HG02840 (cell line): ENCODE results near the gene PLEKHM3.

Experiments
- ATAC-seq: cut with Tn5 transposase; IDR thresholded peaks from one replicate; pipeline ENCODE4 v1.9.1; 2021; ENCODE audit warnings: mild to moderate bottlenecking, moderate library complexity, moderate number of reproducible peaks; ENCODE audit not compliant: unreplicated experiment, low FRiP score

The PLEKHM3 gene

GRCh38 chr2:207868855-207869596 is 156.3 kb downstream of the PLEKHM3 start:
- no peak for ATAC-seq

- no peak for ATAC-seq
These were observed 157.4 kb downstream of the PLEKHM3 start for GRCh38 chr2:207867905-207868304.

- no peak for ATAC-seq
These were observed 158.3 kb downstream of the PLEKHM3 start for GRCh38 chr2:207867056-207867455.

GRCh38 chr2:207865210-207865609 is 160.1 kb downstream of the PLEKHM3 start:
- no peak for ATAC-seq

- no peak for ATAC-seq
These were observed 162.0 kb downstream of the PLEKHM3 start for GRCh38 chr2:207863345-207863744.

- ATAC-seq, result no peak
These were observed 163.5 kb downstream of the PLEKHM3 start for GRCh38 chr2:207861789-207862188.

- no peak for ATAC-seq
These were observed 164.6 kb downstream of the PLEKHM3 start for GRCh38 chr2:207860685-207861084.

- no peak for ATAC-seq
These were observed 169.7 kb downstream of the PLEKHM3 start for GRCh38 chr2:207855591-207855990.

- ATAC-seq, result no peak
These were observed 170.6 kb downstream of the PLEKHM3 start for GRCh38 chr2:207854484-207855440.

- no peak for ATAC-seq
These were observed 172.5 kb downstream of the PLEKHM3 start for GRCh38 chr2:207852791-207853190.

- ATAC-seq, result no peak
These were observed 175.9 kb downstream of the PLEKHM3 start for GRCh38 chr2:207849443-207849842.

- no peak for ATAC-seq
These were observed 176.8 kb downstream of the PLEKHM3 start for GRCh38 chr2:207848545-207848928.

- no peak for ATAC-seq
These were observed 177.4 kb downstream of the PLEKHM3 start for GRCh38 chr2:207847807-207848544.

GRCh38 chr2:207847098-207847806 is 178.1 kb downstream of the PLEKHM3 start:
- ATAC-seq, result no peak

GRCh38 chr2:207845202-207845864 is 180.0 kb downstream of the PLEKHM3 start:
- ATAC-seq, result no peak

GRCh38 chr2:207844648-207845047 is 180.7 kb downstream of the PLEKHM3 start:
- no peak for ATAC-seq

GRCh38 chr2:207840101-207840500 is 185.2 kb downstream of the PLEKHM3 start:
- no peak for ATAC-seq

GRCh38 chr2:207839575-207839974 is 185.8 kb downstream of the PLEKHM3 start:
- no peak for ATAC-seq

- no peak for ATAC-seq
These were observed 186.3 kb downstream of the PLEKHM3 start for GRCh38 chr2:207839028-207839427.
